GM12864 (cell line): Measurements from ENCODE around the gene FAM131B.

Experiments
- DNase-seq: peaks from one replicate; pipeline ENCODE4 v3.0.0-alpha.2; 2011; ENCODE audit warnings: low read depth
- H3K4me3 ChIP-seq: 2 replicates; pipeline ENCODE4 v1.5.1; 2011; ENCODE audit warnings: mild to moderate bottlenecking, low read depth, low read length, control low read depth
- TF ChIP-seq, protein P1 (sequence below): IDR thresholded peaks from 2 replicates; pipeline ENCODE4 v1.5.1; 2011; ENCODE audit warnings: low read depth, mild to moderate bottlenecking, moderate library complexity, low read length, control low read depth, inconsistent platforms; ENCODE audit errors: missing control alignments

Gene FAM131B

DNA sequence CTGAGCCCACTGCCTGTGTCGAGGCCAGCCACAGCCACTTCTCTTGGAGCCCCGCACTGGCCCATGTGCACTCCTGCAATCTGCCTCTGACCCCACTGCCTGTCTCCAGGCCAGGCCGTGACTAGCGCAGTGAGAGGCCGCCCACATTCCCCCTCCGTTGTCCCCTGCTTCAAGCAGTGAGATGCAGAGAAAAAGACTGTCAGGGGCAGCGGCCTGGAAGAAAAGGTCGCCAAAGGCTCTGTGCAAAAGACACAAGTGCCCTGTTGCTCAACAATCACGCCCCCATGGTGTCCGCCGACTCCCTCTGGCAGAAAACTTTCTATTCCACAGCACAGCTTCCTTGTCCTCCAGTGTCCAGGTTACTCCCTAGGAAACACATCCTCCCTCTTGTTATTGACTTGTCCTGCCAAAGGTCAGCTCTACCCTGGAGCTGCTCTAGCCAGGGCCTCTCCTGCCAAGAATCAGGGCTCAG lies 9.9 kb downstream of the FAM131B start:
- DNase-seq = no peak
- TF ChIP-seq, protein P1, sequence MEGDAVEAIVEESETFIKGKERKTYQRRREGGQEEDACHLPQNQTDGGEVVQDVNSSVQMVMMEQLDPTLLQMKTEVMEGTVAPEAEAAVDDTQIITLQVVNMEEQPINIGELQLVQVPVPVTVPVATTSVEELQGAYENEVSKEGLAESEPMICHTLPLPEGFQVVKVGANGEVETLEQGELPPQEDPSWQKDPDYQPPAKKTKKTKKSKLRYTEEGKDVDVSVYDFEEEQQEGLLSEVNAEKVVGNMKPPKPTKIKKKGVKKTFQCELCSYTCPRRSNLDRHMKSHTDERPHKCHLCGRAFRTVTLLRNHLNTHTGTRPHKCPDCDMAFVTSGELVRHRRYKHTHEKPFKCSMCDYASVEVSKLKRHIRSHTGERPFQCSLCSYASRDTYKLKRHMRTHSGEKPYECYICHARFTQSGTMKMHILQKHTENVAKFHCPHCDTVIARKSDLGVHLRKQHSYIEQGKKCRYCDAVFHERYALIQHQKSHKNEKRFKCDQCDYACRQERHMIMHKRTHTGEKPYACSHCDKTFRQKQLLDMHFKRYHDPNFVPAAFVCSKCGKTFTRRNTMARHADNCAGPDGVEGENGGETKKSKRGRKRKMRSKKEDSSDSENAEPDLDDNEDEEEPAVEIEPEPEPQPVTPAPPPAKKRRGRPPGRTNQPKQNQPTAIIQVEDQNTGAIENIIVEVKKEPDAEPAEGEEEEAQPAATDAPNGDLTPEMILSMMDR = no peak

DNA sequence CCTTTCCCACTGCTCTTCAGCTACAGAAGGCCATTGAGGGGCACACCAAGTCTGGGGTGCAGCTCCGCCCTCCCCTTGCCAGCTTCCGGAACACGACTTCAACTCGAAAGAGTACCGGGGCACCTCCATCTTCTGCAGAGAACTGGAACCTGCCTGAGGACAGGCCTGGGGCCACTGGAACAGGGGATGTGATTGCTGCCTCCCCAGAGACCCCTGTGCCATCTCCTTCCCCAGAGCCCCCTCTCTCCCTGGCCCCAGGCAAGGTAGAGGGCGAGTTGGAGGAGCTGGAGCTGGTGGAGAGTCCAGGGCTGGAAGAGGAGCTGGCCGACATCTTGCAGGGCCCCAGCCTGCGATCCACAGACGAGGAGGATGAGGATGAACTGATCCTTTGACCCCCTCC lies 10.9 kb downstream of the FAM131B start:
- TF ChIP-seq, protein P1 = no peak
- no peak for DNase-seq
- no peak overlapping the region for H3K4me3 ChIP-seq

More for the DNA sequence above, 9.9 kb downstream of the FAM131B start:
- H3K4me3 ChIP-seq = no peak overlapping the region

DNA sequence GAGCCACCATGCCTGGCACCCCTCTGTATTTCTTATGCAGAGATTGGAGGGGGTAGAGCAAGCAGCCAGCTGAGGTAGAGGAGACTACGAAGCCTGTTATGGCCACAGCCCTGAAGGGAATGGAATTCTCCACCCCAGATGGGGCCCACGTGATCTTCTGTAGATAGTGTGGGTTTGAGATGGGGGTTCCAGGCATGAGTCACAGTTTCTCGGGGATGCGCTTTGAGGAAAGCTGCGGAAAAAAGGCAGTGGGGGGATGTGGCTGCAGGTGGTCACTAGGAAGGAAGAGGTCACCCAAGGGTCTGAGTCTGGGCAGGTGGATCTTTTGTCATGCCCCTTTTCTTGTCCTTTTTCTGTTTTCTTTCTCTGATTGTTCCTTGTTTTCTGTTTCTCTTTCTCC lies 11.5 kb downstream of the FAM131B start:
- H3K4me3 ChIP-seq = no peak overlapping the region
- no peak for DNase-seq
- TF ChIP-seq, protein P1 = no peak

DNA sequence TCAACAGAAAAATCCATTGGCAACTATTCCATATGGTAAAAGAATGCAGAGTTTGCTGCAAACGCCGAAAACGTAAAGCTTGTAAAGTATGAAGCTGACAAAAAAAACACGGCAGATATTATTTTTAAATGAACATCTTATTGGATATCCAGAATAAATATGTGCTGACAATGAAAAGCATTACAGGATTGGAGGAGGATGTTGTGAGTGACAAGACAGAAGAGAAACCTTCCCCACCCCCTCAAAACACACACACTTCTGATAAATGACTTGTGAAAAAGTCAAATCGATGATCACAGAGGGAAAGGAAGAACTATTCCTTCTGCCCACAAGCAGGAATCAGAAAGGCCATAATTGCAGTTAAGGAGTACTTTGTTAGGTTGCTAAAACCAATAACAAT lies 14.6 kb downstream of the FAM131B start:
- no peak for DNase-seq
- TF ChIP-seq, protein P1 = no peak
- H3K4me3 ChIP-seq = no peak overlapping the region

DNA sequence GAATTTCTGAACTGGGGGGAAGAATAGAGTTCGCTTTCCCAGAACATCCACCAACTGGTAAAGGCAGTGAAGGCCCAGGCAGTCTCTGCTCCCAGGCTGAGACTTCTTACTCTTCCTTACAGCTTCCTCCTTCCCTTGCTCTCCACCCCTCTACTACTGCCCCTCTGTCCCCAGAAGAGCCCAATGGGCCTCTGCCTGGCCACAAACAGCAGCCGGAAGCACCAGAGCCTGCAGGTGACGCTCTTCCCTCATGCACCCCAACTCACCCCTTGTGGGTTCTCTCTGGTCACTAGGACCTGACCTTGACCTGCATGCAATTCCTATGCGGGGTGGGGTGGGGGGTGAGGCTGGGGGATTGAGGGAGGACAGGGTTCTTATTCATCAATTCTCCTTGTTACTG lies 16.5 kb downstream of the FAM131B start:
- no peak for DNase-seq
- TF ChIP-seq, protein P1 = no peak
- H3K4me3 ChIP-seq = no peak overlapping the region

DNA sequence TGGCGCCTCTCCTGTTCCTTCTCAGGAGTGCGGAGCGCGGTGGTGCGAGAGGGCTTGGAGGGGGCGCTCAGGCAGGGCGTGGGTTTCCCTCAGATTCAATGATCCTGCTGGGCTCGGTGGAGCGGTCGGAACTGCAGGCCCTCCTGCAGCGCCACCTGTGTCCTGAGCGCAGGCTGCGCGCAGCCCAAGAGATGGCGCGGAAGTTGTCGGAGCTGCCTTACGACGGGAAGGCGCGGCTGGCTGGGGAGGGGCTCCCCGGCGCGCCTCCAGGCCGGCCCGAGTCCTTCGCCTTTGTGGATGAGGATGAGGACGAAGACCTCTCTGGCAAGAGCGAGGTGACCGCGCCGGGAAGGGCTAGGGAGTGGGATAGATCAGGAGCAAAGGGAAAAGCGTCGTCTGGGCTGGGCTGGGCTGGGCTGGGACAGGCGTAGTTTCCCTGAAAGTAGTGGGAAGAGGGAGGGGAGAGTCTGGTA lies 17.0 kb downstream of the FAM131B start:
- no peak overlapping the region for H3K4me3 ChIP-seq
- DNase-seq = no peak
- TF ChIP-seq, protein P1 = peak; percentile 58

DNA sequence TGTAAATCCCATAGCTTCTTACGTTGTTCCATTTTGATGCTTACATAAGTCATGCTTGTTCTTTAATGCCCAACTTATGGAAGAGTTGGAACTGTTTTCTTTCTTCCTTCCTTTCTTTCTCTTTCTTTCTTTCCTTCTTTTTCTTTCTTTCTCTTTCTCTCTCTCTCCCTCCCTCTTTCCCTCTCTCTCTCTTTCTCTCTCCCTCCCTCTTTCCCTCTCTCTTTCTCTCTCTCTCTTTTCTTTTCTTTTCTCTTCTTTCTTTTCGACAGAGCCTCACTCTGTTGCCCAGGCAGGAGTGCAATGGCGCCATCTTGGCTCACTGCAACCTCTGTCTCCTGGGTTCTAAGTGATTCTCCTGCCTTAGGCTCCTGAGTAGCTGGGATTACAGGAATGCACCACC lies 18.9 kb downstream of the FAM131B start:
- H3K4me3 ChIP-seq = no peak overlapping the region
- TF ChIP-seq, protein P1 = no peak
- no peak for DNase-seq
